NCI-H1930 (cell line): ENCODE data around the gene HPN.
A peak's percentile ranks its signal among the peaks of the same experiment; 100 is the strongest.
"Not testable (repeated sequence)": the region's sequence is repeated elsewhere in the genome, so short reads cannot be mapped to it uniquely, and the experiment has no call there.

ENCODE experiments used
- DNase-seq, 2 experiments: peaks; one replicate each; lab custom pipeline; 2025; lab: John Stamatoyannopoulos, UW

The HPN gene

GRCh38 chr19:35009424-35010415, 31.8 kb upstream of the HPN start:
- no peak for DNase-seq

- no peak for DNase-seq
Observed at GRCh38 chr19:35011091-35011689, 30.3 kb upstream of the HPN start.

- DNase-seq: no peak
Observed at GRCh38 chr19:35011737-35012682, 29.5 kb upstream of the HPN start.

GRCh38 chr19:35013041-35013819, 28.3 kb upstream of the HPN start:
- peak in 1 of 2 experiments; percentile 7 for DNase-seq

- DNase-seq: no peak
Observed at GRCh38 chr19:35013820-35014754, 27.4 kb upstream of the HPN start.

DNA sequence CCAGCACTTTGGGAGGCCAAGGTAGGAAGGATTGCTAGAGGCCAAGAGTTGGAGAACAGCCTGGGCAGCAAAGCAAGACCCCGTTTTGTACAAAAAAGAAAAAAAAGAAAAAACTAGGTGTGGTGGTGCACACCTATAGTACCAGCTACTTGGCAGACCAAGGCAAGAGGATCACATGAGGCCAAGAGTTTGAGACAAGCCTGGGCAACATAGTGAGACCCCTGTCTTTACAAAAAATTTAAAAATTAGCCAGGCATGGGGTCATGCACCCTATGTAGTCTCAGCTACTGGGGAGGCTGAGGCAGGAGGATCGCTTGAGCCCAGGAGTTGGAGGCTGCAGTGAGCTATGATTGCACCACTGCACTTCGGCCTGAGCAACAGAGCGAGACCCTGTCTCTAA, 26.7 kb upstream of the HPN start:
- DNase-seq: not testable (repeated sequence)

GRCh38 chr19:35015270-35015953, 26.1 kb upstream of the HPN start:
- DNase-seq: no peak

- no peak for DNase-seq
Observed at GRCh38 chr19:35015954-35016351, 25.6 kb upstream of the HPN start.

DNA sequence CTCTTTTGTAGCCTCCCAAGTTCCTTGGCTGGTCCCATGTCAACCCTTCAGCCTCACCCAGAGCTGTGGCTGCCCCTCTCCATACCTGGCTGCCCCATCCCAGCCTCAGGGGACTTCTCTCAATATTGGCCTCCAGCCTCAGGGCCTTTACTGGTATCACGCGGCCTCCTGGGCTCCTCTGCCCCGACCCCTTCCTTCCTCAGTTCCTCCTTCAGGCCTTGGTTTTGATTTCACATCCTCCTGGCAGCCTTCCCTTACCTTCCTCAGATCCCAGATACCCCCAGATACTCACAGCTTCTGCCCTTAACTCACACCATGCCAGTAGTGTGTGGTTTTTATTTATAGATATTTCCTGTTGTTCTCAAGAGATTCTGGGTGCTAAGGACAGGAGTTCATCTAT, 24.0 kb upstream of the HPN start:
- no peak for DNase-seq

DNA sequence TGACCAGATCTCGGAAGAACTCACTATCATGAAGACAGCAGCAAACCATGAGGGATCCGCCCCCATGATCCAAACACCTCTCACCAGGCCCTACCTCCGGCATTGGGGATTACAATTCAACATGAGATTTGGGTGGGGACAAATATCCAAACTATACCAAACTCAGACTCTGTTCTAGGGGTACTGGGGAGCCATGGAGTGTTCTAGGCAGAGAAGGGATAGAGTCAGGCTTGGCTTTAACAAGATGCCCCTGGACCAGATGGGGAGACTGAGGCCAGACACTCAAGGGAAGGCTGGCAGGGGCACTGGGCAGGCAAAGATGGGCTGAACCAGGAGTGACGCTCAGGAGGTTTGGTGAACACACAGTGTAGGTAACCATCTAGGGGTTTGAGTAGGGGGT, 23.1 kb upstream of the HPN start:
- DNase-seq: no peak

- no peak for DNase-seq
Observed at GRCh38 chr19:35019144-35019543, 22.4 kb upstream of the HPN start.

DNA sequence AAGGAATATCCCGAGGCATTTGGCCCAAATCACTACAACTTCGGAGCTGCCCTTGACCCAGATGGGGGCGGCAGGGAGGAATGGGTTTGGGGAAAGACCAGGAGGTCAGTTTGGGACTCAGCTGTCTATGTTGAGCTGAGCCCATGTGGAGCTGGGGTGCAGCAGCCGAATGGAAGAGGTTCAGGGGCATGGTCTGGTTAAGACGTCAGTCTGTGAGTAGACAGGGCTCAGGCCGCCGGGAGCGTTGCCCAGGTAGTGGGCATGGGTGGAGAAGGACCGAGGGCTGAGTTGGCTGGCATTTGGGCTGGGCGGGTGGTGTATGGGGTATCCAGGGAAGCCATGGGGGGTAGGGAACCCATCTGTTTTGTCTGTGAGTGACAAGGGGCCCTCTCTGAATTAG, 20.5 kb upstream of the HPN start:
- DNase-seq: no peak

- no peak for DNase-seq
Observed at GRCh38 chr19:35021596-35021995, 19.9 kb upstream of the HPN start.

- no peak for DNase-seq
Observed at GRCh38 chr19:35022460-35022859, 19.1 kb upstream of the HPN start.

DNA sequence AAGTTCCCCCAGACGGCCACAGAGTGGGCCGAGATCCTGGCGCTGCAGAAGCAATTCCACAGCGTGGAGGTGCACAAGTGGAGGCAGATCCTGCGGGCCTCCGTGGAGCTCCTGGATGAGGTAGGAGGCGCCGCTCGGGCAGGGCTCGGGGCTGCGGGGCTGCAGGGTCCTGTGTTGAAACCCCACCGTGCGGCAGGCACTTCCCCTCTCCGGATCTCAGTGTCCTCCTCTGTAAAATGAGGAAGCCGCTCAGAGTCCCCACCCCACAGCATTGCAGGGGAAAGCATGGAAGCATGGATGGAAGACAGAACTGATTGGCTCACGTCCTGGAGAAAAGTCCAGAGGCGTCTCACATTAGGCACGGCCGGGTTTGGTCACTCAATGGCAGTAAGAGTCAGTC, 18.1 kb upstream of the HPN start:
- DNase-seq: no peak

DNA sequence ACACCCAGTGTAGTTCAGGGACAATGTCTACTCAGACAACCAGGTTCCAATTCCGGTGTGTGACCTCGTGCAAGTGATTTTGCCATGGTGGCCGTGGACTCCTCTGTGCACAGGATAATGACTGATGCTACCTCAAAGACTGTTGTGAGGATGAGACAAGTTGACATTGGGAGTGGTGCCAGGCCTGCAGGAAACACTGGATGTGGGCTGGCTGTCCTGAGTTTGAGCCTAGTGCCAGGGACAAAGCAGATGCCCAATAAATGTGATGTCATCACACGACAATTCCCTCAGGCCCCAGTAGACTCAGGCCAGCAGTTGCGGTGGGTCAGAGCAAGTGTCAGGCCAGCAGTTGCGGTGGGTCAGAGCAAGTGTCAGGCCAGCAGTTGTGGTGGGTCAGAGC, 17.4 kb upstream of the HPN start:
- DNase-seq: no peak

- no peak for DNase-seq
Observed at GRCh38 chr19:35025969-35026368, 15.6 kb upstream of the HPN start.

GRCh38 chr19:35026418-35026817, 15.1 kb upstream of the HPN start:
- no peak for DNase-seq

- no peak for DNase-seq
Observed at GRCh38 chr19:35027009-35027408, 14.5 kb upstream of the HPN start.
